CD4-positive, alpha-beta T cell treated with Interleukin-2 at 100 ng/mL for 4 hours (primary cell): ENCODE results near the gene NAA10.
A peak's percentile ranks its signal among the peaks of the same experiment; 100 is the strongest.

Experiments used
- DNase-seq: peaks from one replicate; pipeline ENCODE4 v3.0.0-alpha.2; 2020; ENCODE audit warnings: low spot score

The NAA10 gene

GRCh38 chrX:153948002-153948466 lies 13.2 kb upstream of the NAA10 start:
- DNase-seq, result no peak

DNA sequence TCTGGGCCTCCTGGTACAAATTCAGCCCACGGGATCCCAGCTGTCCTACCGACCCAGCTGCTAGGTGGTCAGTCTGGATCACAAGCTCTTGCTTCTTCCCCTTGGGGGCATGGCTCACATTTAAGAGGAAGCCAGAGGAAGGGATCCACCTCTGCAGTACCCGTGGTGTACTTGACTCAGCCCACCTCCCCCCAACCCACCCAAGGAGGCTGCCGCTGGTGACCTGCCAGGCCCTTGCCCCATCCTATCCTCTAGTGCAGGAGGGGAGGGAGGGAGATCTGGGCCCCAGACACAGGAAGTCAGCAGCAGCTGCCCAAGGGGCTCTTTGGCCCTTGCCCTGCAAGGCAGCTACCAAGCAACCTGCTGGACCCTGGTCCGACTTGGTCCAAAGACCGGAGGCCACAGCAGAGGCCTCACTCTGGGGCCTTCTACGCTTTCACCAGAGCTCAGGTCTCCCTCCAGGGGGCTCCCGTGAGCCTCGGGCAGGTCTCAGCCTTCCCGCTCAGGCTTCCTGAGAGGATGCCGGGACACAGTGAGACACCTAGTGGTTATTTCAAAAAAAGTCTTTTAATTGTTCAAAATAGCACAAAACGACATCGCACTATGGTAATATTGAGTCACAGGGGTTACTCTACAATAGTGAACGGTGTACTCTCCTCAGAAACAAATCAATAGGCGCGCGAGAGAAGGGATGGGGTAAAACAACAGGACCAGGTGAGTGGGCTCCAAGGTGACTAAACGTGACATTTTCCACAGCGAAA lies 12.4 kb upstream of the NAA10 start:
- peak; percentile 82 for DNase-seq

DNA sequence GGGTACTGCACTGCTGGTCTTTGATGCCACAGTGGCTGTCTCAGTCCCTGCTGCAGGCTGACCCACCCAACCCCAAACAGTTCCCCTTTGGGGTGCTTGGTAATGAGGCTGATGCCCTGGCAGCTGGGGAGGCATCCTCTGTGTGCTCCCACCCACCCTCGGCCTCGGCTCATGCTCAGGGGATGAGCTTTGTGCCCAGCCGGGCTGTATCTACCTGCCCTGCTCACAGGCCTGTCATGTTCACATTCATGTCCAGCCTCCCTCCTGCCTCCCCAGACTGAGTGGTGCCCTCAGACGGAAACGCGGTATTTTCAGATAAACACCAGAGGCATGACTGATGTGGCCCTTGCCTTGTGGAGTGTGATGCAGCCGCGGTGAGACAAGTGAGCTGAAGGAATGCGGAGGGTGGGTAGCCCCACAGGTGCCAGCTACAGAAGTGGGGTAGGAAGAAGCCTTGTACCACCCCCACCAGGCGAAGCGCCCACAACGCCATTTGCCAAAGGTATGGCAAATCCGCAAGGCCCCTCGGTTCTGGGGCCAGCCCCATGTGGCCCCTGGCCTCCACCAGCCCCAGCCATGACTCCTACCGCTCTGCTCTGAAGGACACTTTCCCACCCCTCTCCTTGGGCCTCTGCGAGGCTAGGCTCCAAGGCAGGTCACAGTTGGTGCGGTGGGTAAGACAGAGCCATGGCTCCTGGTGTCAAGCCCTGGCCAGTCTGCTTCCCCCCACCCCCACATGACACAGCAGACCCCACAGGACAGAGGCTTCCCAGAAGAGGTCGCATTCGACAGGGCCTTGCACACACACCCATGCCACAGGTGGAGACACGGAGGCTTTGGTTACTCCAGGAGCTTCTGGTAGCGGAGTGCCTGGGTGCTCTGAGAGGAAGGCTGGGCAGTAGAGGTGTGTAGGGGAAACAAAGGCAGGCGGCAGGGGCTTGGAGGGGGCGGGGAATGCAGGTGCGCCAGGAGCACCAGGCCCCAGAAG lies 11.4 kb upstream of the NAA10 start:
- no peak for DNase-seq

- no peak for DNase-seq
Observed at GRCh38 chrX:153944800-153945150, 9.9 kb upstream of the NAA10 start.

GRCh38 chrX:153944140-153944799 lies 9.4 kb upstream of the NAA10 start, which contains the start of gene RENBP:
Gene RENBP, minus strand, starts transcription at chrX:153944643. Its CDS starts 33 bp downstream, at chrX:153944610.
- DNase-seq, result peak; percentile 36

GRCh38 chrX:153941336-153942252 lies 6.8 kb upstream of the NAA10 start:
- no peak for DNase-seq

DNA sequence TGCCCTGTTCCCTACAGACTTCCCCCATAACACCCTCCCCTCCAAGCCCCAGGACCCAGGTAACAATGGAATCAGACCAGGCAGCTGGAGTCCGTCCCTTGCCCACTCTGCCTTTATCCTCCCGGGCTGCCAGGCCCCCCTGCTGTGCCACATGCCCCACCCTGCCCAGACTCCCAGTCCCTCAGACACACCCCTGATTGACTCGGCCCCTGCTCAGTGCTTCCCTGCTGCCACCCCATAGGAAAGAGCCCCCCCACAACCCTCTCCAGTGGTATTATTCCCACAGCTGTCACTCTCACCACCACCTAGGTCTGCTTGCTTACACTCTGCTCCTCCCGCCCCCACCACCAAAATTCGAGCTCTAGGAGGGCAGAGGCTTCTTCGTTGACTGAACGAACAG lies 4.7 kb upstream of the NAA10 start:
- no peak for DNase-seq

- DNase-seq, result no peak
Observed at GRCh38 chrX:153938226-153938786, 3.5 kb upstream of the NAA10 start.

DNA sequence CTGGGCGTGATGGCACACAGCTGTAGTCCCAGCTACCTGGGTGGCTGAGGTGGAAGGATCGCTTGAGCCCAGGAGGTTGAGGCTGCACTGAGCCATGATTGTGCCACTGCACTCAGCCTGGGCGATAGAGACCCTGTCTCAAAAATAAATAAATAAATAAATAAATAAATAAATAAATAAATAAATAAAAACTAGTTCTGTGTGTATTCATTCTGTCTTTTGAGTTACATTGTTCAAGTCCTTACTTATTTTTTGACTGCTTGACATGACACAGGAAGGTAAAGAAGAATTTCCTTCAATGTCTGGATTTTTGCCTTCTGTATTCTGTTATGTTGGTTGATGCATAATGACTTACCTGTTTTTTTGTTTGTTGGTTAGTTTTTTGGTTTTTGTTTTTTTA lies 2.2 kb upstream of the NAA10 start:
- no peak for DNase-seq

- no peak for DNase-seq
Observed at GRCh38 chrX:153935326-153935851, 552 bp upstream of the NAA10 start.

GRCh38 chrX:153934148-153934761 lies 582 bp downstream of the NAA10 start:
- no peak for DNase-seq

- DNase-seq, result no peak
Observed at GRCh38 chrX:153933748-153934147, 1.1 kb downstream of the NAA10 start.

DNA sequence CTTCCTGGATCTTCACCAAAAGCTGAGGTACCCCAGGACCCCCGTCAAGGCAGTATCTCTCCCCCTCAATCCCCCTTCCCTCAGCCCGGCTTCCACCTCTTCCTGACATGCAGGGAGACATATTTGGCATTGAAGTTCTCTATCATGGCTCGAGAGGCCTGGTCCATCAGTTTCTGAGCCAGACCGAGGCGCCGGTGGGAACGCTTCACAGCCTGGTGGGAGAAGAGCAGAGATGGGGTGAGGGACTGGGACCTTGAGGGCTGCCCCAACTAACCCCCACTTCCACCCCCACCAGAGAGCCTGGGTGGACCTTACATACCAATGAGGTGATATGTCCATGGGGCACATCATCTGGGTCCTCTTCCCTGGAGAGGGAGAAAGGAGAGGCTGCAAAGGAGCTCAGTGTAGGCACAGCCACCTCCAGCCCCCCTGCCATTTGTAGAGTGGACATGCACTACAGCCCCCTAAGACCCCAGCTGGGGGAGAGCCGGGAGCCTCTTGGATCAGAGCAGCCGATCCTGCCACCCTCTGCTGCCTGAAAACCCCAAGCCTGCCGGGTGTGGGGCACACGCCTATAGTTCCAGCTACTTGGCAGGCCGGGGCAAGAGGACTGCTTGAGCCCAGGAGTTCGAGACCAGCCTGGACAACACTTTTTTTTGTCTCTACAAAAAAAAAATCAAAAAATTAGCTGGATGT lies 2.5 kb downstream of the NAA10 start:
- DNase-seq, result no peak

GRCh38 chrX:153931748-153932147 lies 3.1 kb downstream of the NAA10 start:
- DNase-seq, result no peak

GRCh38 chrX:153931151-153931550 lies 3.7 kb downstream of the NAA10 start:
- no peak for DNase-seq

DNA sequence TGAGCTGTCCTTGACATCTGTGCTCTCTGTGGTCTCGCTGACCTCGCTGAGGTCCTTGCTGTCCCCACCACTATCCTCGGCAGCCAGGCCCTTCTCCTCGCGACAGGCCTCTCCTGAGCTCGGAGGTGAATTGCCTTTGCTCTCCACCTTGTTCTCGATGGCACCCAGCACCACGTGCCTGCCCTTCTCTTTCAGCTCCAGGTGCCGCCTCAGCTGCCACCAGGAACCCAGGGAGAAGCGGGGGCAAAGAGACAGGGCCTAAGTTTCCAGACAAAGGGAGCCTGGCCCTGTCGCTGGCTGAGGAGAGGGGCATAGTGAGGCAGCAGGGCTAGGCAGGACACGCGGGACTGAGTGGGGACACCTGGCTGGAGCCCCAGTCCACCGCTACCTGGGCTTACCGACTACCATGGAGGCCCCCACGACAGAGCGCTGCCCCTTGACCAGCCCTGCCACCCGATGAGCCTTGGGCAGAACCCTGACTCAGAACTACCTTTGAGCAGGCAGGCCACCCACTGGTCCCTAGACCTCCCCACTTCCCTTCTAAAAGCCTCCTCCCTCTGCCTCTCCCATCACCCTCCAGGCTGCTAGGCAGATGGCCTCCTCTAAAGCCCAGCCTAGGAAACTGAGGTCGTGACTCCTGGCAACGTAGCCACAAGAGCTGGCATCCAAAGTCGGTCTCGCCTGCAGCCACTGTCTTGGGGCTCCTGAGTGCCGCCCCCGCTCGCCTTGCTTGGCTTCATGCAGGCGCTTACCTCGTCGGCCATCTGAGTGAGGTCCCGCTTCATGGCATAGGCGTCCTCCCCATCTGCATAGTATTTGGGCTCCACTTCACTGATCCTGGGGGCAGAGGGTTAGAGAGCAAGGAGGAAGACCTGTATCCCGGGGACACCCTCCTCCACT lies 4.6 kb downstream of the NAA10 start:
- no peak for DNase-seq

GRCh38 chrX:153929576-153929975 lies 5.3 kb downstream of the NAA10 start:
- no peak for DNase-seq

DNA sequence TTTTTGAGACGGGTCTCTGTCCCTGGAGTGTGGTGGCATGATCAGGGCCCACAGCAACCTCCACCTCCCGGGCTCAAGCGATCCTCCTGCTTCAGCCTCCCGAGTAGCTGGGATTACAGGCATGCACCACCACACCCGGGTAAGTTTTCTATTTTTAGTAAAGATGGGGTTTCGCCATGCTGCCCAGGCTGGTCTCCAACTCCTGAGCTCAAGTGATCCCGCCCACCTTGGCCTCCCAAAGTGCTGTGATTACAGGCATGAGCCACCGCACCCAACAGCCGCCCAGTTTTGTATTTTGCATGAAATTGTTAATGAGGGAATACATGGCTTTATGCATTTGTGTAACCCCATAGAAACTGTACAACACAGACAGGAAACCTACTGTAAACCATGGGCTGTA lies 6.0 kb downstream of the NAA10 start:
- no peak for DNase-seq
